GM19468 (cell line): ENCODE results near the gene MAMDC2.

Source experiments
- ATAC-seq: cut with Tn5 transposase; IDR thresholded peaks from one replicate; pipeline ENCODE4 v1.9.1; 2021; ENCODE audit warnings: mild to moderate bottlenecking, moderate library complexity, moderate number of reproducible peaks; ENCODE audit not compliant: unreplicated experiment; ENCODE audit errors: extremely low read depth

The MAMDC2 gene

GRCh38 chr9:70043689-70044489 is at the start of gene MAMDC2:
Gene MAMDC2 (plus strand): TSS chr9:70043848. CDS start chr9:70044198, 350 bp downstream.
- ATAC-seq = no peak

- ATAC-seq = no peak
These were observed 47.8 kb upstream of the MAMDC2 start for GRCh38 chr9:69995846-69996245.

- no peak for ATAC-seq
These were observed 46.7 kb upstream of the MAMDC2 start for GRCh38 chr9:69996967-69997366.

- ATAC-seq = no peak
These were observed 46.1 kb upstream of the MAMDC2 start for GRCh38 chr9:69997524-69997923.

- no peak for ATAC-seq
These were observed 44.3 kb upstream of the MAMDC2 start for GRCh38 chr9:69999315-69999714.

GRCh38 chr9:70000469-70000868 is 43.2 kb upstream of the MAMDC2 start:
- ATAC-seq = no peak

- no peak for ATAC-seq
These were observed 39.5 kb upstream of the MAMDC2 start for GRCh38 chr9:70003901-70004714.

GRCh38 chr9:70006306-70006705 is 37.3 kb upstream of the MAMDC2 start:
- no peak for ATAC-seq

- no peak for ATAC-seq
These were observed 35.8 kb upstream of the MAMDC2 start for GRCh38 chr9:70007831-70008230.

- no peak for ATAC-seq
These were observed 33.6 kb upstream of the MAMDC2 start for GRCh38 chr9:70010015-70010414.

- no peak for ATAC-seq
These were observed 32.3 kb upstream of the MAMDC2 start for GRCh38 chr9:70011366-70011765.

- ATAC-seq = no peak
These were observed 31.1 kb upstream of the MAMDC2 start for GRCh38 chr9:70012569-70012968.

GRCh38 chr9:70013598-70014196 is 30.0 kb upstream of the MAMDC2 start:
- no peak for ATAC-seq

GRCh38 chr9:70015099-70015498 is 28.5 kb upstream of the MAMDC2 start:
- no peak for ATAC-seq

GRCh38 chr9:70020217-70020616 is 23.4 kb upstream of the MAMDC2 start:
- ATAC-seq = no peak

GRCh38 chr9:70020991-70021571 is 22.6 kb upstream of the MAMDC2 start:
- ATAC-seq = no peak

- ATAC-seq = no peak
These were observed 15.4 kb upstream of the MAMDC2 start for GRCh38 chr9:70028287-70028686.

GRCh38 chr9:70030156-70030555 is 13.5 kb upstream of the MAMDC2 start:
- no peak for ATAC-seq

- no peak for ATAC-seq
These were observed 12.5 kb upstream of the MAMDC2 start for GRCh38 chr9:70031141-70031545.

- ATAC-seq = no peak
These were observed 9.4 kb upstream of the MAMDC2 start for GRCh38 chr9:70034271-70034711.

GRCh38 chr9:70035691-70036090 is 8.0 kb upstream of the MAMDC2 start:
- no peak for ATAC-seq
